Left ventricle myocardium inferior (tissue), 1 donor: ENCODE data around the gene DDX56. TPM values are rescaled to one million over a fixed set of nuclear protein-coding genes. Genes with fewer than 3 reads are reported as not detected.

ENCODE experiments used
- DNase-seq: peaks from one replicate; pipeline ENCODE4 v3.0.0-alpha.2; 2020
- H3K27ac ChIP-seq: fragments of 200-600 bp; replicated peaks from 2 replicates; pipeline ENCODE4 v1.8.0; 2021
- H3K27me3 ChIP-seq: fragments of 200-600 bp; 2 replicates; pipeline ENCODE4 v1.8.0; 2021; ENCODE audit warnings: low read depth
- H3K36me3 ChIP-seq: fragments of 200-600 bp; 2 replicates; pipeline ENCODE4 v1.8.0; 2021
- H3K4me1 ChIP-seq: fragments of 200-600 bp; 2 replicates; pipeline ENCODE4 v1.8.0; 2021
- H3K4me3 ChIP-seq: fragments of 200-600 bp; 2 replicates; pipeline ENCODE4 v1.8.0; 2021; ENCODE audit warnings: mild to moderate bottlenecking, moderate library complexity
- H3K9me3 ChIP-seq: fragments of 200-600 bp; replicated peaks from 2 replicates; pipeline ENCODE4 v1.8.0; 2021
- CTCF ChIP-seq: fragments of 200-600 bp; IDR thresholded peaks from 2 replicates; pipeline ENCODE4 v1.8.0; 2021; ENCODE audit warnings: antibody characterized with exemption, mild to moderate bottlenecking, borderline replicate concordance
- intact Hi-C: fragments of 100-400 bp; cut with micrococcal nuclease; formaldehyde crosslinking; loops from one replicate; pipeline ENCODE4 v1.11.0; 2022
- total RNA-seq: library from RNA; stranded (reverse); fragmentation: NEBNext Ultra II Directional; extraction: Animal tissue kit (Norgen Biotek cat#: 25700); gene quantifications from one replicate; pipeline ENCODE4 v1.2.1, GENCODE V29; 2021
- donor health status: DM: no; HTN: yes; CAD: no; lungs with severe emphysema.

DDX56 gene
- total RNA-seq, 1 donor from 2014 or later: 27.1 TPM

- intact Hi-C loops: loop anchor here (10.0 kb wide), 1 partner anchor 263 kb away; the partner anchor contains the start of gene H2AZ2
- TF ChIP-seq CTCF: no peak
- no peaks in the 10 kb centered on the region for H3K9me3 ChIP-seq
- H3K27ac ChIP-seq: peak within 1 kb of the TSS; percentile 96
- peaks cover 36% of the 10 kb centered on the region for H3K36me3 ChIP-seq
- peak within 1 kb of the TSS; percentile 86 for H3K4me3 ChIP-seq
- H3K27me3 ChIP-seq: no peaks in the 10 kb centered on the region
- DNase-seq: peak; percentile 100
- peaks cover 32% of the 10 kb centered on the region for H3K4me1 ChIP-seq
Measured at GRCh38 chr7:44581879-44582603, 8.3 kb upstream of the DDX56 start, which contains the start of gene TMED4. TSS of gene TMED4 (minus strand) at chr7:44582231. CDS start at chr7:44582206, 25 bp downstream.

- H3K36me3 ChIP-seq: peaks cover 36% of the 10 kb centered on the region
- TF ChIP-seq CTCF: no peak
- H3K9me3 ChIP-seq: no peaks in the 10 kb centered on the region
- no peaks in the 10 kb centered on the region for H3K27me3 ChIP-seq
- intact Hi-C loops: loop anchor here (10.0 kb wide), 1 partner anchor 264 kb away; the partner anchor contains the start of gene H2AZ2
- peaks cover 32% of the 10 kb centered on the region for H3K4me1 ChIP-seq
- peak overlapping the region; percentile 86 for H3K4me3 ChIP-seq
- H3K27ac ChIP-seq: peak overlapping the region; percentile 96
- no peak for DNase-seq
Measured at GRCh38 chr7:44580945-44581878, 7.5 kb upstream of the DDX56 start.

- no peaks in the 10 kb centered on the region for H3K9me3 ChIP-seq
- H3K27me3 ChIP-seq: no peaks in the 10 kb centered on the region
- H3K4me3 ChIP-seq: no peak overlapping the region
- DNase-seq: no peak
- peaks cover 51% of the 10 kb centered on the region for H3K36me3 ChIP-seq
- intact Hi-C loops: no loop called here
- peaks cover 50% of the 10 kb centered on the region for H3K4me1 ChIP-seq
- no peak overlapping the region for H3K27ac ChIP-seq
- no peak for TF ChIP-seq CTCF
Measured at GRCh38 chr7:44576228-44576627, 2.5 kb upstream of the DDX56 start.

- no peak for TF ChIP-seq CTCF
- peak overlapping the region; percentile 95 for H3K4me3 ChIP-seq
- H3K4me1 ChIP-seq: peaks cover 38% of the 10 kb centered on the region
- H3K36me3 ChIP-seq: peaks cover 52% of the 10 kb centered on the region
- no peaks in the 10 kb centered on the region for H3K9me3 ChIP-seq
- no peaks in the 10 kb centered on the region for H3K27me3 ChIP-seq
- intact Hi-C loops: no loop called here
- no peak for DNase-seq
- no peak overlapping the region for H3K27ac ChIP-seq
Measured at GRCh38 chr7:44575054-44575453, 1.3 kb upstream of the DDX56 start.

- no peak for DNase-seq
- TF ChIP-seq CTCF: no peak
- Histone ChIP-seq H3K36me3 (peaks cover 52% of the 10 kb centered on the region), H3K9me3 (no peaks in the 10 kb centered on the region), H3K27me3 (no peaks in the 10 kb centered on the region), H3K27ac (peak overlapping the region; percentile 90), H3K4me3 (peak overlapping the region; percentile 95), H3K4me1 (peaks cover 34% of the 10 kb centered on the region)
- intact Hi-C loops: no loop called here
Measured at GRCh38 chr7:44574287-44574872, 672 bp upstream of the DDX56 start.
